H1 (cell line): ENCODE measurements around the gene B3GALT6. TPM values are rescaled to one million over a fixed set of nuclear protein-coding genes. Genes with fewer than 3 reads are reported as not detected.
A peak's percentile ranks its signal among the peaks of the same experiment; 100 is the strongest.

Experiments
- ATF2 ChIP-seq: IDR thresholded peaks from 2 replicates; pipeline ENCODE4 v1.6.1; 2012; ENCODE audit warnings: low read length, inconsistent platforms
- BRCA1 ChIP-seq: IDR thresholded peaks from 2 replicates; pipeline ENCODE4 v1.6.1; 2012; ENCODE audit warnings: low read depth, low read length, improper control_type of control experiment
- CTBP2 ChIP-seq: IDR thresholded peaks from 2 replicates; pipeline ENCODE4 v1.7.0; 2011; ENCODE audit warnings: borderline replicate concordance, mild to moderate bottlenecking, moderate library complexity, mixed read lengths, low read length; ENCODE audit not compliant: insufficient read depth, insufficient read length
- CTCF ChIP-seq, 3 experiments: IDR thresholded peaks; 1 replicate in 2 of 3; 2 replicates in 1 of 3; pipeline versions ENCODE4 v1.5.1 to v1.6.1; 2011; ENCODE audit warnings: low read length in 3 of 3, mild to moderate bottlenecking in 3 of 3, inconsistent platforms in 2 of 3, low read depth in 1 of 3, moderate library complexity in 1 of 3; ENCODE audit not compliant: insufficient read depth in 1 of 3; ENCODE audit errors: control extremely low read depth in 1 of 3
- E2F6 ChIP-seq: IDR thresholded peaks from 2 replicates; pipeline ENCODE4 v1.6.1; 2012; ENCODE audit warnings: inconsistent platforms
- EP300 ChIP-seq, 2 experiments: IDR thresholded peaks; 1 replicate in 1 of 2; 2 replicates in 1 of 2; pipeline ENCODE4 v1.6.1; 2011 to 2012; ENCODE audit warnings: low read depth in 2 of 2, low read length in 2 of 2, mild to moderate bottlenecking in 2 of 2, borderline replicate concordance in 1 of 2, inconsistent platforms in 1 of 2, moderate library complexity in 1 of 2
- GTF2F1 ChIP-seq: IDR thresholded peaks from 2 replicates; pipeline ENCODE4 v1.6.1; 2012; ENCODE audit warnings: low read depth, low read length, improper control_type of control experiment, borderline replicate concordance
- MAX ChIP-seq: IDR thresholded peaks from 2 replicates; pipeline ENCODE4 v1.6.1; 2012; ENCODE audit warnings: inconsistent platforms
- NANOG ChIP-seq: IDR thresholded peaks from 2 replicates; pipeline ENCODE4 v1.6.1; 2011; ENCODE audit warnings: low read length, low read depth, mild to moderate bottlenecking, inconsistent platforms; ENCODE audit not compliant: insufficient read depth, poor library complexity, severe bottlenecking
- PHF8 ChIP-seq: fragments of 200-600 bp; sonication (generic); conservative IDR thresholded peaks from 2 replicates; pipeline ENCODE4 v1.7.1; 2012; ENCODE audit warnings: low read depth, mild to moderate bottlenecking, inconsistent platforms, low read length, moderate library complexity
- POLR2AphosphoS5 ChIP-seq: IDR thresholded peaks from 2 replicates; pipeline ENCODE4 v1.6.1; 2011; ENCODE audit warnings: low read depth, low read length
- POU5F1 ChIP-seq: IDR thresholded peaks from 2 replicates; pipeline ENCODE4 v1.6.1; 2011; ENCODE audit warnings: low read depth, mild to moderate bottlenecking, low read length, moderate library complexity
- SP2 ChIP-seq: IDR thresholded peaks from 2 replicates; pipeline ENCODE4 v1.6.1; 2012; ENCODE audit warnings: mild to moderate bottlenecking, low read length, inconsistent platforms
- TAF7 ChIP-seq: optimal IDR thresholded peaks from 2 replicates; pipeline ENCODE3; 2011; ENCODE audit warnings: low read depth, mild to moderate bottlenecking, inconsistent platforms, low read length, moderate library complexity, borderline replicate concordance
- TBP ChIP-seq: IDR thresholded peaks from 2 replicates; pipeline ENCODE4 v1.6.1; 2011; ENCODE audit warnings: low read depth, low read length, improper control_type of control experiment
- TEAD4 ChIP-seq: IDR thresholded peaks from 2 replicates; pipeline ENCODE4 v1.6.1; 2012; ENCODE audit warnings: low read depth, low read length, inconsistent platforms, mixed read lengths
- ZNF274 ChIP-seq: IDR thresholded peaks from 2 replicates; pipeline ENCODE4 v1.7.0; 2012; ENCODE audit warnings: low read length, borderline replicate concordance; ENCODE audit errors: extremely low read depth
- polyA plus RNA-seq, 7 experiments: library from polyadenylated mRNA; depleted of rRNA in 3 of 7; stranded (reverse) in 5 of 7; unstranded in 2 of 7; fragments of >200 nt in 5 of 7; fragments of 200-250 nt in 2 of 7; gene quantifications; 1 replicate in 5 of 7; 2 replicates in 1 of 7; 4 replicates in 1 of 7; pipeline versions ENCODE4 v1.2.1 to v1.2.3, GENCODE V29; 2011 to 2013; ENCODE audit warnings: missing spikeins in 2 of 7, mixed read lengths in 2 of 7
- total RNA-seq: library from RNA; stranded (reverse); fragmentation: NEBNext Ultra II Directional; extraction: Animal tissue kit (Norgen Biotek cat#: 25700); gene quantifications from 2 replicates; pipeline ENCODE4 v1.2.1, GENCODE V29; 2021

The B3GALT6 gene
- total and polyA plus RNA-seq, 2 of the 8 experiments (the other 6 are each of a cell fraction or from before 2014, with no cell fraction given), result 18.4 to 20.4 TPM

- peak; percentile 56 for TF ChIP-seq E2F6
- TF ChIP-seq EP300 (IDR thresholded peaks at IDR 0.05; ENCODE audit: borderline replicate concordance in 1 of 2, low read depth in 2 of 2, low read length in 2 of 2), result peak in 1 of 2 experiments; percentile 60; a peak in 1 of 3 replicates
- TF ChIP-seq PHF8, result peak; percentile 76
- no peak for TF ChIP-seq ATF2
- no peak for TF ChIP-seq POU5F1
- peak; percentile 10 for TF ChIP-seq NANOG
- no peak for TF ChIP-seq GTF2F1
- TF ChIP-seq SP2, result peak; percentile 77
- 0 out of 2 replicates have a peak, but pooled peaks have one; percentile 45 for TF ChIP-seq MAX
- TF ChIP-seq TAF7, result peak; percentile 28
- no peak for TF ChIP-seq ZNF274
- TF ChIP-seq TBP, result peak; percentile 65; the same call in 1 of the 2 replicates
- TF ChIP-seq POLR2AphosphoS5, result peak; percentile 74; the same call in 1 of the 2 replicates
- TF ChIP-seq TEAD4, result no peak
- TF ChIP-seq CTBP2, result no peak
- no peak for TF ChIP-seq BRCA1
- no peak for TF ChIP-seq CTCF (IDR thresholded peaks at IDR 0.05; ENCODE audit: control extremely low read depth in 1 of 3, insufficient read depth in 1 of 3, low read depth in 1 of 3, low read length in 3 of 3)
Measured at GRCh38 chr1:1273512-1274298, 41.7 kb downstream of the B3GALT6 start, which contains the start of gene UBE2J2 (continued).
